22Rv1 (cell line): ENCODE data around the gene TBL1XR1.

ENCODE experiments used
- H3K27ac ChIP-seq: fragments of 450-650 bp; 2 replicates; pipeline ENCODE4 v1.5.1; 2017
- ZFX ChIP-seq: fragments of 450-650 bp; IDR thresholded peaks from 2 replicates; pipeline ENCODE4 v1.6.1; 2017; ENCODE audit warnings: antibody characterized with exemption, borderline replicate concordance
- TF ChIP-seq, protein P1 (sequence below): fragments of 450-650 bp; IDR thresholded peaks from 2 replicates; pipeline ENCODE4 v1.5.1; 2017; ENCODE audit warnings: mild to moderate bottlenecking

Gene TBL1XR1

DNA sequence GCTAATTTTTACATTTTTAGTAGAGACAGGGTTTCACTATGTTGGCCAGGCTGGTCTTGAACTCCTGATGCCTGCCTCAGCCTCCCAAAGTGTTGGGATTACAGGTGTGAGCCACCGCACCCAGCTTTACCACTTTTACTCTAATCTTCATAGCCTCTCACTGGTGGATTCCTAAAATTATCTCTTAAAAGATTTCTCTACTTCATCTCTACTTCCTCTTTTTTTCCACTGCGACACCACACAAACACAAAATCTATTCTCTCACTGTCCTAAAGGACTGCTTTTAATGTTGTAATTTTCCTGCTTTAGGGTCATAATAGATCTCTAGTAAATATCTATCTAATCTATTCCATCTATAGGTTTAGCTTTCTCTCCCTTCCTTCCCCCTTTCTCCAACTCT lies 34.0 kb upstream of the TBL1XR1 start:
- no peak overlapping the region for H3K27ac ChIP-seq
- no peak for TF ChIP-seq ZFX
- TF ChIP-seq, protein P1, sequence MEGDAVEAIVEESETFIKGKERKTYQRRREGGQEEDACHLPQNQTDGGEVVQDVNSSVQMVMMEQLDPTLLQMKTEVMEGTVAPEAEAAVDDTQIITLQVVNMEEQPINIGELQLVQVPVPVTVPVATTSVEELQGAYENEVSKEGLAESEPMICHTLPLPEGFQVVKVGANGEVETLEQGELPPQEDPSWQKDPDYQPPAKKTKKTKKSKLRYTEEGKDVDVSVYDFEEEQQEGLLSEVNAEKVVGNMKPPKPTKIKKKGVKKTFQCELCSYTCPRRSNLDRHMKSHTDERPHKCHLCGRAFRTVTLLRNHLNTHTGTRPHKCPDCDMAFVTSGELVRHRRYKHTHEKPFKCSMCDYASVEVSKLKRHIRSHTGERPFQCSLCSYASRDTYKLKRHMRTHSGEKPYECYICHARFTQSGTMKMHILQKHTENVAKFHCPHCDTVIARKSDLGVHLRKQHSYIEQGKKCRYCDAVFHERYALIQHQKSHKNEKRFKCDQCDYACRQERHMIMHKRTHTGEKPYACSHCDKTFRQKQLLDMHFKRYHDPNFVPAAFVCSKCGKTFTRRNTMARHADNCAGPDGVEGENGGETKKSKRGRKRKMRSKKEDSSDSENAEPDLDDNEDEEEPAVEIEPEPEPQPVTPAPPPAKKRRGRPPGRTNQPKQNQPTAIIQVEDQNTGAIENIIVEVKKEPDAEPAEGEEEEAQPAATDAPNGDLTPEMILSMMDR, result no peak

DNA sequence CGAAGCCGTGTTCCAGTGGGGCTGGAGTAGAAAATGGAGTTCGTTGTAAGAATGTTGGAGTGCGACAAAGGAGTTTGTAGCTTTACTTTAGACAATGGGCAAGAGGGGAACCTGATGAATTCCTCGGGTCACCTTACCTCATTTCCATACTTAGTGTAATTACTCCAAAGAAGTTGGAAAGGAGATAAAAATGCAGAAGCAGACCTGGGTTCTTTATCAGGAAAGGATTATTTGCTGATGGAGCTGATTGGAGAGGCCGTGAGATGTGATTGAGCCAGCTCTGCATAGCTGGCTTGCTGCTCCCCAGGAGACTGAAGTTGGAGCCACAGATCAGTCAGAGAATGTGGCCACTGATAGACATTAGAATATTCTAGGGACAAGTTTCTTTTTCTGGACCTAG lies 33.4 kb upstream of the TBL1XR1 start:
- no peak overlapping the region for H3K27ac ChIP-seq

DNA sequence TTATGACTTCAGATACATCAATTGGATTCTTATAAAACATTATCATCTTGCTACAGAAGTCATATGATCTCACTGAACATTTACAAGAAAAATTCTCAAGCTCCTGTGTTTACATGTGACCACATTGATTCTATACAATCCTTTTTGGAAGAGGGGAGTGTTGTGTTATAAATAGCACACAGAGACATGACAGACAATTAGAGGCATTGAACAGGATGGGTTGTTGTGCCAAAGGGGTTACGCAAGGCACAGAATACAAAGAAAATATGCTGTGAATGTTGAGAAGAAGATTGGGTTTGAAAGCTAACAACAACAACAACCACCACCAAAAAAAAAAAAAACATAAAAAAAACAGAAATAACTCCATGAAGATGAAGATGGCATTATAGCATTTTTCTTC lies 32.5 kb upstream of the TBL1XR1 start:
- no peak overlapping the region for H3K27ac ChIP-seq
- TF ChIP-seq, protein P1, result no peak
- TF ChIP-seq ZFX, result no peak

More for the DNA sequence above, 33.4 kb upstream of the TBL1XR1 start:
- no peak for TF ChIP-seq ZFX
- TF ChIP-seq, protein P1, result no peak

DNA sequence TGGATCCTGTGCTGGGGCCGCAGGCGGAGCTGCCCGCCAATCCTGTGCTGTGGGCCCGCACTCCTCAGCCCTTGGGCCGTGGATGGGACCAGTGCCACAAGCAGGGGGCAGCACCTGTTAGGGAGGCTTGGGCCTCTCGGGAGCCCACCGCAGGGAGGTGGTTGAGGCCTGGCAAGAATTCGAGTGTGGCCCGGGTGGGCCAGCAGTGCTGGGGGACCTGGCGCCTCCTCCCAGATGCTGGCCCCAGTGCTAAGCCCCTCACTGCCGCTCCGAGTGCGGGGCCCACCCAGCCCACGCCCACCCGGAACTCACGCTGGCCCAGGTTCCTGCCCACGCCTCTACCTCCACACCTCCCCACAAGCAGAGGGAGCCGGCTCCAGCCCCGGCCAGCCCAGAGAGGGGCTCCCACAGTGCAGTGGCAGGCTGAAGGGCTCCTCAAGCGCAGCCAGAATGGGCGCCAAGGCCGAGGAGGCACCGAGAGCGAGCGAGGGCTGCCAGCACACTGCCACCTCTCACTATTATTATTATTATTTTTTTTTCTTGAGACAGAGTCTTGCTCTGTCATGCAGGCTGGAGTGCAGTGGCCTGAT lies 31.4 kb upstream of the TBL1XR1 start:
- TF ChIP-seq ZFX, result no peak
- TF ChIP-seq, protein P1, result no peak
- H3K27ac ChIP-seq, result no peak overlapping the region

DNA sequence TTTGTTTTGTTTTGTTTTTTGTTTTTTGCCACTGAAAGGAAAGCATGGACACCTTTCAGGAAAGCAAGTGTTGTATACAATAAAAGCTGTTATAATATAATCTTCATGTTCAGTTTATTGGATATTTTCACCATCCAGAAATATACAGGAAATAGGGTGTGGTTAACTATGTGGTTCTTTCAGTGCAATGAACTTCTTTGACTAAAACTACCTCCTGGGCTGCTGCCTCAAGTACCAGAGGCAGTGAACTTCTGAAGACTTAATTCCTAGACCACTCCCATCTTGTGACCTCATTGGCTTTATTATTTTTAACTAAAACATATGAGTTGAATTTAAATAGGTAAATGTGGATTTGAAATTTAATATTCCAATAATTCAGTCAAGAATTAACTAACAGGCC lies 27.1 kb upstream of the TBL1XR1 start:
- no peak overlapping the region for H3K27ac ChIP-seq
- TF ChIP-seq, protein P1, result no peak
- no peak for TF ChIP-seq ZFX

DNA sequence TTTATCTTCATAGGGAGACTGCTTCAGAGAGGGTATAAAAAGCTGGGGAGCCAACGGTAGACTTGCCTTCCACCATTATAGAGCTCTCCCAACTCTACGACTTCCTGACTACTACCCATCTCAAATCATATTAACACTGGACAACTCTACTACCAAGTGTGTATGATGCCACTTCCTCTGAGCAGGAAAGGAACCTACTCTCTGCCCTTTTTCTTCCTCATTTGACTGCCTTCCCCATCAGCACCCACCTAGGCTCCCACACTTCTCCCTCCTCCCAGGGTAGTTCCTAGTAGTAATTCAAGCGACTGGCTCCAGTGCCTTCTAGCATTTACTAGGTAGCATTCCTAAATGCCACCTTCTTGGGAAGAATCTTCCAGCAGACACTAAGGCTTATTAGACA lies 24.5 kb upstream of the TBL1XR1 start:
- TF ChIP-seq, protein P1, result no peak
- TF ChIP-seq ZFX, result no peak
- no peak overlapping the region for H3K27ac ChIP-seq

DNA sequence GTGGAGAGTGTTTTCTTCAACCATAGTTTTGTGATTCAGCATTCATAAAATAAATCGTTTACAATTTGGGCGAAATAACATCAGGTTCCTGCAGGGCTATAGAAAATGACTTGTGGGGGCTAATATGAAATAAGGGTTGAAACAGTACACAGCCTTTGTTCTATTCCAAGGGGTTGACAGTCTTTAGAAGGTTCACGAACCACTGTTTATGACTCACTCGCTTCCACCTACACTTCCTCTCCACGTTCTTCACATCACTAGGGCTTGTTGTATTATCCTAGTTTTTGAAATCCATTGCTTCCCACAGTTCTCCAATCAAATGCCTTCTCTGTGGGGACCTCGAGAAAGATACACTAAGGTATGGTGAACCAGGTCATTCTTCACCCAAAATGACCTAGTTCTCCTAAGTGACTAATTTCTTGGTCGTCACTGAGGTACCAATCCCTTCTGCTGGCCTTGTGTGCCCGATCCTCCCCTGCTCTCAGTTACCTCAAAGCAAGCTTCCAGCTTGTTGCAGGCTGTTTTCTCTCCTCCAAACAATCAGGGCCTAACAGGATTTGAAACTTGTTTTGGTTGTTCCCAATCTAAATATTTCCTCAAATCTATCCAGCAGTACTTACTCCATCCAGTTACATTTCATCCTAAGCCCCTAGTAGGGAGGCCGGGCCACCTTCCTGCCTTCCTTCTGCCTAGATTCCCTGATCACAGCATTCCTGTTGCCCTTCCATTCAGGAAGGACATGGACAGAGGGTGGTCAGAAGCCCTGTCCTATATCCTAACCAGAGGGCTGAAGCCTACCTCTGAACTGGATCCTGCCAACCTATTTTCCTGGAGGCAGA lies 23.1 kb upstream of the TBL1XR1 start:
- no peak overlapping the region for H3K27ac ChIP-seq
- TF ChIP-seq, protein P1, result no peak
- TF ChIP-seq ZFX, result no peak
